HepG2 (cell line): Measurements from ENCODE around the gene EHD1.

Source experiments
- ESRRA ChIP-seq: sonication (generic); formaldehyde crosslinking; IDR thresholded peaks from 2 replicates; pipeline ENCODE4 v1.5.1; 2020; ENCODE audit warnings: mild to moderate bottlenecking, low read depth, missing genetic modification reagents
- KLF16 ChIP-seq, 2 experiments: sonication (generic) in 1 of 2; formaldehyde crosslinking in 1 of 2; IDR thresholded peaks; 2 replicates each; pipeline versions ENCODE4 v1.6.1 to v1.8.0; 2016 to 2023; ENCODE audit warnings: missing genetic modification reagents in 2 of 2, missing compliant biosample characterization in 1 of 2
- TCF12 ChIP-seq, 2 experiments: fragments of 450-650 bp in 1 of 2; sonication (generic) in 1 of 2; formaldehyde crosslinking in 1 of 2; IDR thresholded peaks; 2 replicates each; pipeline versions ENCODE4 v1.6.1 to v1.8.0; 2017 to 2022; ENCODE audit warnings: antibody characterized with exemption in 1 of 2, mild to moderate bottlenecking in 1 of 2, missing genetic modification reagents in 1 of 2, moderate library complexity in 1 of 2

- TF ChIP-seq TCF12 (IDR thresholded peaks at IDR 0.05): no peak
- TF ChIP-seq TCF12 (CRISPR knock-in tag; IDR thresholded peaks at IDR 0.05): no peak
- no peak for TF ChIP-seq ESRRA (CRISPR knock-in tag)
- no peak for TF ChIP-seq KLF16 (CRISPR knock-in tag; IDR thresholded peaks at IDR 0.05)
Measured at GRCh38 chr11:64814712-64815187, 63.7 kb downstream of the EHD1 start.
